Measurements from ENCODE around the gene TGFBR3. TPM values are rescaled to one million over a fixed set of nuclear protein-coding genes. Genes with fewer than 3 reads are reported as not detected.

TGFBR3 gene
- total RNA-seq, 1 donor from 2014 or later: 10.0 TPM

- DNase-seq (ENCODE audit: extremely low read depth, low read depth, low spot score): no peak
These were observed 167.1 kb downstream of the TGFBR3 start for GRCh38 chr1:91718877-91719276.

GRCh38 chr1:91718368-91718767, 167.6 kb downstream of the TGFBR3 start:
- no peak for DNase-seq (ENCODE audit: extremely low read depth, low read depth, low spot score)

GRCh38 chr1:91717839-91718238, 168.1 kb downstream of the TGFBR3 start:
- DNase-seq (ENCODE audit: extremely low read depth, low read depth, low spot score): no peak

GRCh38 chr1:91716339-91716738, 169.6 kb downstream of the TGFBR3 start:
- DNase-seq (ENCODE audit: extremely low read depth, low read depth, low spot score): no peak

- no peak for DNase-seq (ENCODE audit: extremely low read depth, low read depth, low spot score)
These were observed 170.4 kb downstream of the TGFBR3 start for GRCh38 chr1:91715416-91716000.

GRCh38 chr1:91714867-91715381, 171.0 kb downstream of the TGFBR3 start:
- no peak for DNase-seq (ENCODE audit: extremely low read depth, low read depth, low spot score)

GRCh38 chr1:91712981-91713841, 172.7 kb downstream of the TGFBR3 start:
- no peak for DNase-seq (ENCODE audit: extremely low read depth, low read depth, low spot score)

GRCh38 chr1:91712393-91712792, 173.6 kb downstream of the TGFBR3 start:
- DNase-seq (ENCODE audit: extremely low read depth, low read depth, low spot score): no peak

- no peak for DNase-seq (ENCODE audit: extremely low read depth, low read depth, low spot score)
These were observed 174.3 kb downstream of the TGFBR3 start for GRCh38 chr1:91711504-91712247.

GRCh38 chr1:91710261-91710660, 175.7 kb downstream of the TGFBR3 start:
- no peak for DNase-seq (ENCODE audit: extremely low read depth, low read depth, low spot score)

- DNase-seq (ENCODE audit: extremely low read depth, low read depth, low spot score): no peak
These were observed 177.3 kb downstream of the TGFBR3 start for GRCh38 chr1:91708691-91709090.

GRCh38 chr1:91707890-91708218, 178.1 kb downstream of the TGFBR3 start:
- no peak for DNase-seq (ENCODE audit: extremely low read depth, low read depth, low spot score)

- no peak for DNase-seq (ENCODE audit: extremely low read depth, low read depth, low spot score)
These were observed 178.6 kb downstream of the TGFBR3 start for GRCh38 chr1:91707114-91707889.

- DNase-seq (ENCODE audit: extremely low read depth, low read depth, low spot score): no peak
These were observed 179.6 kb downstream of the TGFBR3 start for GRCh38 chr1:91706140-91706957.

GRCh38 chr1:91704746-91705145, 181.2 kb downstream of the TGFBR3 start:
- no peak for DNase-seq (ENCODE audit: extremely low read depth, low read depth, low spot score)

- no peak for DNase-seq (ENCODE audit: extremely low read depth, low read depth, low spot score)
These were observed 182.9 kb downstream of the TGFBR3 start for GRCh38 chr1:91703095-91703494.

- no peak for DNase-seq (ENCODE audit: extremely low read depth, low read depth, low spot score)
These were observed 184.5 kb downstream of the TGFBR3 start for GRCh38 chr1:91701472-91701869.

GRCh38 chr1:91700771-91701471, 185.0 kb downstream of the TGFBR3 start:
- DNase-seq (ENCODE audit: extremely low read depth, low read depth, low spot score): no peak

GRCh38 chr1:91700332-91700731, 185.6 kb downstream of the TGFBR3 start:
- DNase-seq (ENCODE audit: extremely low read depth, low read depth, low spot score): no peak

Data from glomerular endothelial cell (primary cell).